Stimulated activated naive B cell treated with anti-CD40 and anti-IgM and Interleukin-4, amounts not matched to agents 10 μg/mL and 1 μg/mL and 100 μg/mL, for 72 hours (primary cell): ENCODE data around the gene LGALS9C.
"Not testable (repeated sequence)": the region's sequence is repeated elsewhere in the genome, so short reads cannot be mapped to it uniquely, and the experiment has no call there.

Experiments
- ATAC-seq, 2 donors: fragments of 150-1000 bp; cut with Tn5 transposase; replicated peaks; 2 replicates each; pipeline ENCODE4 v1.10.0; 2021; ENCODE audit warnings: moderate library complexity in 1 of 2
- DNase-seq: peaks from one replicate; pipeline ENCODE4 v3.0.0; 2021
- H3K27ac Mint-ChIP-seq: one replicate; pipeline ENCODE4 v1.8.0; 2022; ENCODE audit warnings: mild to moderate bottlenecking, mixed read lengths
- H3K27me3 Mint-ChIP-seq, 2 donors: one replicate each; pipeline ENCODE4 v1.8.0; 2022; ENCODE audit warnings: mixed read lengths in 2 of 2
- H3K36me3 Mint-ChIP-seq, 2 donors: one replicate each; pipeline ENCODE4 v1.8.0; 2022; ENCODE audit warnings: mixed read lengths in 2 of 2, mild to moderate bottlenecking in 1 of 2
- H3K4me1 Mint-ChIP-seq, 2 donors: one replicate each; pipeline ENCODE4 v1.8.0; 2022; ENCODE audit warnings: mixed read lengths in 2 of 2, mild to moderate bottlenecking in 1 of 2
- H3K4me3 Mint-ChIP-seq, 2 donors: one replicate each; pipeline ENCODE4 v1.8.0; 2022; ENCODE audit warnings: mild to moderate bottlenecking in 2 of 2, mixed read lengths in 2 of 2, moderate library complexity in 1 of 2
- H3K9me3 Mint-ChIP-seq, 2 donors: one replicate each; pipeline ENCODE4 v1.8.0; 2022; ENCODE audit warnings: mixed read lengths in 2 of 2, mild to moderate bottlenecking in 1 of 2

The LGALS9C gene

DNA sequence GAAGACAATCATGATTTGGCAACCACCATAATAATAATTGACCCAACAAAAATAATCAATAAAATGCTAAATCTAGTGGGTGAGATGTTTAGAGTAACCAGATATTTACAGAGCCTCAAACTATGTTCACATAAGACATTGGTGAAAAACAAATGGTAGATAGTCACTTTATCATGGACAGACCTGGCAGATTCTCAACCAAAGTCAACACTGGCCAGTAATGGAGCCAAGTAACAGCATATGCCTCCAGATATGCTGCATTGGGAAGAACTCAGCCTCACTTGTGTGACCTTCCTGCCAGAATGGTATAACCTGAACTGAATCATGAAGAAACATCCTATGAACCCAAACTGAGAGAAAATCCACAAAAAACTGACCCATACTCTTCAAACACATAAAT lies 53.8 kb downstream of the LGALS9C start:
- H3K9me3 Mint-ChIP-seq, ATAC-seq, H3K4me3 Mint-ChIP-seq, H3K27ac Mint-ChIP-seq, H3K4me1 Mint-ChIP-seq, H3K36me3 Mint-ChIP-seq, DNase-seq: not testable (repeated sequence)
- H3K27me3 Mint-ChIP-seq: peaks cover 0 to 12% of the 10 kb centered on the region in 2 donors

DNA sequence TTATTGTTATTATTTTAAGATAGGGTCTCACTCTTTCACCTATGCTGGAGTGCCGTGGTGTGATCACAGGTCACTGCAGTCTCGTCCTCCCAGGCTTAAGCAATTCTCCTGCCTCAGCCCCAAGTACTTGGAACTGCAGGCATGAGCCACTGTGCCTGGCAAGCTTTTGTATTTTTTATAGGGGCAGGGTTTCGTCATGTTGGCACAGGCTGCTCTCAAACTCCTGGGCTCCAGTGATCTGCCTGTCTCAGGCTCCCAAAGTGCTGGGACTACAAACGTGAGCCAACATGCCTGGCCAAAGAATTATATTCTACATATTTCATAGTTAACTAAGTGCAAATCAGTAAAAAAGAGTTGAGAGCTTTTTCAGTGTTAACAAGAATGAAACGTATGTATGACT lies 65.6 kb downstream of the LGALS9C start:
- not testable (repeated sequence) for H3K36me3 Mint-ChIP-seq, DNase-seq, H3K4me1 Mint-ChIP-seq, H3K9me3 Mint-ChIP-seq, H3K27ac Mint-ChIP-seq, ATAC-seq, H3K4me3 Mint-ChIP-seq, H3K27me3 Mint-ChIP-seq

GRCh38 chr17:18542907-18543306 lies 66.3 kb downstream of the LGALS9C start:
- H3K36me3 Mint-ChIP-seq, H3K9me3 Mint-ChIP-seq, H3K4me3 Mint-ChIP-seq, H3K27me3 Mint-ChIP-seq, DNase-seq, ATAC-seq, H3K27ac Mint-ChIP-seq, H3K4me1 Mint-ChIP-seq: not testable (repeated sequence)
